Measurements from ENCODE around the gene FHIT. TPM values are rescaled to one million over a fixed set of nuclear protein-coding genes. Genes with fewer than 3 reads are reported as not detected.

Gene FHIT
- total RNA-seq, 4 donors from 2014 or later: 8.8 to 35.6 (median 12.6) TPM

DNA sequence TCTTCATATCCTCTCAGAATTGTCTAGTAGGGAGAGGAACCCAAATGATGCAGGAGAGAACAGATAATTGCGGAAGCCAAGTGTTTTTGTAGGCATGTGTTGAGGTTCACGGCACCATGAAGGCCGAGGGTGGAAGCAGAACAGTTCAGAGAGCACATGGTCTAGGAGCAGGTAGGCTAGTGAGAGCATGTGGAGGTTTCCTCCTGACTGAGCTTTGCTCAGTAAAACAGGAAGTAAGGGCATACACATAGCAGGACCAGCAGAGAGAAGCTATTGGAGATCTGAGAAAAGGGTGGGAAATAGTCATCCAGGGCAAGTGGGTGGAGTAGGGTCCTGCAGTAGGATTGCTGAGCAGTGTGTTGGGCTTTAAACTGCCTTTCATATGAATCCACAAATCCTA is 491.1 kb downstream of the FHIT start:
- no peaks in the 10 kb centered on the region for H3K36me3 ChIP-seq
- no peak overlapping the region for H3K4me3 ChIP-seq
- TF ChIP-seq EP300 (IDR thresholded peaks at IDR 0.05) (no peak), POLR2A (IDR thresholded peaks at IDR 0.05) (no peak), POLR2AphosphoS5 (IDR thresholded peaks at IDR 0.05) (no peak)
- TF ChIP-seq, protein P1, sequence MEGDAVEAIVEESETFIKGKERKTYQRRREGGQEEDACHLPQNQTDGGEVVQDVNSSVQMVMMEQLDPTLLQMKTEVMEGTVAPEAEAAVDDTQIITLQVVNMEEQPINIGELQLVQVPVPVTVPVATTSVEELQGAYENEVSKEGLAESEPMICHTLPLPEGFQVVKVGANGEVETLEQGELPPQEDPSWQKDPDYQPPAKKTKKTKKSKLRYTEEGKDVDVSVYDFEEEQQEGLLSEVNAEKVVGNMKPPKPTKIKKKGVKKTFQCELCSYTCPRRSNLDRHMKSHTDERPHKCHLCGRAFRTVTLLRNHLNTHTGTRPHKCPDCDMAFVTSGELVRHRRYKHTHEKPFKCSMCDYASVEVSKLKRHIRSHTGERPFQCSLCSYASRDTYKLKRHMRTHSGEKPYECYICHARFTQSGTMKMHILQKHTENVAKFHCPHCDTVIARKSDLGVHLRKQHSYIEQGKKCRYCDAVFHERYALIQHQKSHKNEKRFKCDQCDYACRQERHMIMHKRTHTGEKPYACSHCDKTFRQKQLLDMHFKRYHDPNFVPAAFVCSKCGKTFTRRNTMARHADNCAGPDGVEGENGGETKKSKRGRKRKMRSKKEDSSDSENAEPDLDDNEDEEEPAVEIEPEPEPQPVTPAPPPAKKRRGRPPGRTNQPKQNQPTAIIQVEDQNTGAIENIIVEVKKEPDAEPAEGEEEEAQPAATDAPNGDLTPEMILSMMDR (IDR thresholded peaks at IDR 0.05): no peak
- no peak overlapping the region for H3K27ac ChIP-seq
- no peaks in the 10 kb centered on the region for H3K27me3 ChIP-seq
- H3K4me1 ChIP-seq: no peaks in the 10 kb centered on the region
- 92% methylated on average over 3 of the region's 3 CpGs for WGBS
- DNase-seq (ENCODE audit: low spot score in 2 of 2): no peak
- H3K9me3 ChIP-seq: no peaks in the 10 kb centered on the region

DNA sequence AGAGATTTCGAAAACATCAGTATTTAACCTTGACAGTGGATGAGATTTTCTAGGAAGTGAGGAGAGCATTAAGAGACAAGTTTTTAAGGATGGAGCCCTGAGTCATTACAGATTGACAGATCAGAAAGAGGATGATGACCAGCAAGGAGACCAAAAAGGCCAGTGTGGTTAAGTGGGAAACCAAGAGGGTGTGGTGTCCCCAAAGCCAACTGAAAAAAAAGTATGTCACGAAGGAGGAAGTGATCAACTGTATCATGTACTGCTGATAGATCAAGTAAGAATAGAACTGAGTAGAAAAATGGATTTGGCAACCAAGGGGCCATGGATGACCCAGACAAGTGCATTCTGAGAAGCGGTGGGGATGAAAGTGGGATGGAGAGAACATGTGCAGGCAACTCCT is 491.8 kb downstream of the FHIT start:
- TF ChIP-seq POLR2AphosphoS5 (IDR thresholded peaks at IDR 0.05) (no peak), POLR2A (IDR thresholded peaks at IDR 0.05) (no peak), EP300 (IDR thresholded peaks at IDR 0.05) (no peak)
- TF ChIP-seq, protein P1 (IDR thresholded peaks at IDR 0.05): no peak
- H3K9me3 ChIP-seq: no peaks in the 10 kb centered on the region
- WGBS: 93% methylated on average over 3 of the region's 3 CpGs

DNA sequence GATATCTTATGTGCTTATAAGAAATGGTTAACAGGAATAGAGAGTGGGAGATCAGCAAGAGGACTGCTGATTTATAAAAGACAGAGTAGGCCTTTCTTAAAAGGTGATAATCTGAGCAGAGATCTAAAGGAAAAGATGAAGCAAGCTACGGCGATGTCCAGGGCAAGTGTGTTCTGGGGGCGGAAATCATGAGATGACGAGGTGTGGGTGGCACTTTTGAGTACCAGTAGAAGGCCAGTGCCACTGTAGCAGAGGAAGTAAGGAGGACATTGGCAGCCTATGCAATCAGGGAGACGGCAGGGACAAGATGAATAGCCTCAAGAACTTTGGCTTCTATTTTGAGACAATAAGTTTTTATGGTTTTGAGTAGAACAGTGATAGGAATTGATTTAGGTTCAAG is 492.4 kb downstream of the FHIT start:
- 94% methylated on average over 5 of the region's 5 CpGs for WGBS

More for the DNA sequence above, 491.8 kb downstream of the FHIT start:
- no peak overlapping the region for H3K4me3 ChIP-seq
- H3K27ac ChIP-seq: no peak overlapping the region
- H3K27me3 ChIP-seq: no peaks in the 10 kb centered on the region
- H3K4me1 ChIP-seq: no peaks in the 10 kb centered on the region
- no peaks in the 10 kb centered on the region for H3K36me3 ChIP-seq
- no peak for DNase-seq (ENCODE audit: low spot score in 2 of 2)

DNA sequence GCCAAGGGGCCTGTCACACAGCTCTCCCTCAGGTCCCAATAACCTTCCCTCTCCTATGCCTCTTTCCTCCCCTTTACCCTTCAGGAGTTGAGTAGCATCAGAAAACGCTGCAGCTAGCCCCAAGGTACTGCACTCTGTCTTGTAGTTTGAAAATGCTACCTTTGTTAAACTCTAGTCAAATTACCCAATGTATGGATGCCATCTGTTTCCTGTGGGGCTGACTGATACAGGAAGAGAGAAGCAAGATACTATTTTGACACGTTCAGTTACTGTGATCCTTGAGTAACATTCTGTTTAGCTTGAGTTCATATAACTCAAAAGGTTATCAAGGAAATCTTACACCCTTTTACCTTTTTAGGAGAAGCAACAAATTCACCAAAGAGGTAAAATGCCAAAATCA is 493.1 kb downstream of the FHIT start:
- H3K9me3 ChIP-seq: no peaks in the 10 kb centered on the region
- H3K36me3 ChIP-seq: no peaks in the 10 kb centered on the region
- H3K4me1 ChIP-seq: no peaks in the 10 kb centered on the region
- TF ChIP-seq POLR2A (IDR thresholded peaks at IDR 0.05) (no peak), EP300 (IDR thresholded peaks at IDR 0.05) (no peak), POLR2AphosphoS5 (IDR thresholded peaks at IDR 0.05) (no peak)
- TF ChIP-seq, protein P1 (IDR thresholded peaks at IDR 0.05): no peak
- no peak overlapping the region for H3K27ac ChIP-seq
- no peak overlapping the region for H3K4me3 ChIP-seq
- 67% methylated on average over 2 of the region's 2 CpGs for WGBS
- H3K27me3 ChIP-seq: no peaks in the 10 kb centered on the region
- no peak for DNase-seq (ENCODE audit: low spot score in 2 of 2)

More for the DNA sequence above, 492.4 kb downstream of the FHIT start:
- H3K9me3 ChIP-seq: no peaks in the 10 kb centered on the region
- DNase-seq (ENCODE audit: low spot score in 2 of 2): no peak
- H3K4me1 ChIP-seq: no peaks in the 10 kb centered on the region
- no peak overlapping the region for H3K4me3 ChIP-seq
- H3K27me3 ChIP-seq: no peaks in the 10 kb centered on the region
- no peak overlapping the region for H3K27ac ChIP-seq
- no peaks in the 10 kb centered on the region for H3K36me3 ChIP-seq
- TF ChIP-seq EP300 (IDR thresholded peaks at IDR 0.05) (no peak), POLR2A (IDR thresholded peaks at IDR 0.05) (no peak), POLR2AphosphoS5 (IDR thresholded peaks at IDR 0.05) (no peak)
- TF ChIP-seq, protein P1 (IDR thresholded peaks at IDR 0.05): no peak

DNA sequence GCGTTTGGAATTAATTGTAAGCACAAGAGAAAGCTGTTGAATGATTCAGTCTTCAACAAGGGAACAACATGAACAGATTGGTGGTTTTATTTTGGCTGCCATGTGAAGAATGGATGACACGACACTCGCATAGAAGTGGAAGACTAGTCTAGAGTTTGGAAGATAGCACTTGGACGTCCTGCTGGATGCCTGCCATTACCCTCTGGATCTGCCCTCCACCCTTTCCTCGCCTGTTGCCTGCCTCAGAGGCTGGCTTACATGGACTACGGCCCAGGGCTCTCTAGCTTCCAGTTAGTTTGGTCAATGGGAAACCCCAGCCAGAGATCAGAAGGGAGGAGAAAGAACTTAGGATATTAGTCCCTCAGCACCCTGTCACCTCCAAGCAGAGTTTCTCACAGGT is 493.5 kb downstream of the FHIT start:
- H3K9me3 ChIP-seq: no peaks in the 10 kb centered on the region
- H3K36me3 ChIP-seq: no peaks in the 10 kb centered on the region
- no peaks in the 10 kb centered on the region for H3K27me3 ChIP-seq
- no peak for DNase-seq (ENCODE audit: low spot score in 2 of 2)
- peaks cover 2% of the 10 kb centered on the region for H3K4me1 ChIP-seq
- TF ChIP-seq POLR2A (IDR thresholded peaks at IDR 0.05): no peak
- 75% methylated on average over 6 of the region's 6 CpGs for WGBS
- no peak overlapping the region for H3K4me3 ChIP-seq
- H3K27ac ChIP-seq: no peak overlapping the region

Measured in suprapubic skin (tissue), 4 donors.